ENCODE results near the gene SAC3D1.
A peak's percentile ranks its signal among the peaks of the same experiment; 100 is the strongest.
"Not testable (repeated sequence)": the region's sequence is repeated elsewhere in the genome, so short reads cannot be mapped to it uniquely, and the experiment has no call there.

The SAC3D1 gene

GRCh38 chr11:65040847-65041622 is at the start of gene SAC3D1:
Gene SAC3D1 (plus strand): TSS chr11:65041210. CDS start chr11:65041293, 83 bp downstream.
- peak; percentile 57 to 63 for DNase-seq (ENCODE audit: low read depth in 2 of 2)

- no peak for DNase-seq (ENCODE audit: low read depth in 2 of 2)
Observed at GRCh38 chr11:64994318-64994717, 46.7 kb upstream of the SAC3D1 start.

- DNase-seq (ENCODE audit: low read depth in 2 of 2) = no peak
Observed at GRCh38 chr11:64996327-64996709, 44.7 kb upstream of the SAC3D1 start.

GRCh38 chr11:64996710-64997380 is 44.2 kb upstream of the SAC3D1 start, which contains the start of gene BATF2:
Gene BATF2 (minus strand): TSS chr11:64996971. CDS start chr11:64996914, 57 bp downstream.
- no peak for DNase-seq (ENCODE audit: low read depth in 2 of 2)

GRCh38 chr11:64998141-64998540 is 42.9 kb upstream of the SAC3D1 start:
- no peak for DNase-seq (ENCODE audit: low read depth in 2 of 2)

- no peak for DNase-seq (ENCODE audit: low read depth in 2 of 2)
Observed at GRCh38 chr11:64998690-64999431, 42.1 kb upstream of the SAC3D1 start.

- no peak for DNase-seq (ENCODE audit: low read depth in 2 of 2)
Observed at GRCh38 chr11:64999478-64999877, 41.5 kb upstream of the SAC3D1 start.

- no peak for DNase-seq (ENCODE audit: low read depth in 2 of 2)
Observed at GRCh38 chr11:65002706-65003105, 38.3 kb upstream of the SAC3D1 start.

GRCh38 chr11:65003282-65003681 is 37.7 kb upstream of the SAC3D1 start:
- DNase-seq (ENCODE audit: low read depth in 2 of 2) = no peak

GRCh38 chr11:65003968-65004367 is 37.0 kb upstream of the SAC3D1 start:
- DNase-seq (ENCODE audit: low read depth in 2 of 2) = not testable (repeated sequence)

GRCh38 chr11:65008016-65008415 is 33.0 kb upstream of the SAC3D1 start:
- no peak for DNase-seq (ENCODE audit: low read depth in 2 of 2)

- no peak for DNase-seq (ENCODE audit: low read depth in 2 of 2)
Observed at GRCh38 chr11:65008873-65009272, 32.1 kb upstream of the SAC3D1 start.

GRCh38 chr11:65013130-65013887 is 27.7 kb upstream of the SAC3D1 start:
- peak; percentile 80 to 82 for DNase-seq (ENCODE audit: low read depth in 2 of 2)

GRCh38 chr11:65013888-65014725 is 26.9 kb upstream of the SAC3D1 start, which contains the start of gene ARL2:
Gene ARL2 (plus strand): TSS chr11:65014160. CDS start chr11:65014208, 48 bp downstream.
- peak; percentile 52 to 62 for DNase-seq (ENCODE audit: low read depth in 2 of 2)

GRCh38 chr11:65014726-65015227 is 26.2 kb upstream of the SAC3D1 start:
- peak in 1 of 2 donors; percentile 2 for DNase-seq (ENCODE audit: low read depth in 2 of 2)

- DNase-seq (ENCODE audit: low read depth in 2 of 2) = no peak
Observed at GRCh38 chr11:65016705-65017104, 24.3 kb upstream of the SAC3D1 start.

- no peak for DNase-seq (ENCODE audit: low read depth in 2 of 2)
Observed at GRCh38 chr11:65017937-65018336, 23.1 kb upstream of the SAC3D1 start.

GRCh38 chr11:65019824-65020223 is 21.2 kb upstream of the SAC3D1 start:
- no peak for DNase-seq (ENCODE audit: low read depth in 2 of 2)

- no peak for DNase-seq (ENCODE audit: low read depth in 2 of 2)
Observed at GRCh38 chr11:65021003-65021402, 20.0 kb upstream of the SAC3D1 start.

- DNase-seq (ENCODE audit: low read depth in 2 of 2) = no peak
Observed at GRCh38 chr11:65021509-65021908, 19.5 kb upstream of the SAC3D1 start.

Measured in stimulated activated CD4-positive, alpha-beta T cell treated with anti-CD3 and anti-CD28 coated beads, Interleukin-1b, Interleukin-23, amount 100 ng/mL, for 1 hour (primary cell).